ENCODE measurements around the gene DNASE1L2. TPM values are rescaled to one million over a fixed set of nuclear protein-coding genes. Genes with fewer than 3 reads are reported as not detected.
A peak's percentile ranks its signal among the peaks of the same experiment; 100 is the strongest.

The DNASE1L2 gene
- total RNA-seq, 2 experiments from 2014 or later: 6.6 to 9.8 TPM

DNA sequence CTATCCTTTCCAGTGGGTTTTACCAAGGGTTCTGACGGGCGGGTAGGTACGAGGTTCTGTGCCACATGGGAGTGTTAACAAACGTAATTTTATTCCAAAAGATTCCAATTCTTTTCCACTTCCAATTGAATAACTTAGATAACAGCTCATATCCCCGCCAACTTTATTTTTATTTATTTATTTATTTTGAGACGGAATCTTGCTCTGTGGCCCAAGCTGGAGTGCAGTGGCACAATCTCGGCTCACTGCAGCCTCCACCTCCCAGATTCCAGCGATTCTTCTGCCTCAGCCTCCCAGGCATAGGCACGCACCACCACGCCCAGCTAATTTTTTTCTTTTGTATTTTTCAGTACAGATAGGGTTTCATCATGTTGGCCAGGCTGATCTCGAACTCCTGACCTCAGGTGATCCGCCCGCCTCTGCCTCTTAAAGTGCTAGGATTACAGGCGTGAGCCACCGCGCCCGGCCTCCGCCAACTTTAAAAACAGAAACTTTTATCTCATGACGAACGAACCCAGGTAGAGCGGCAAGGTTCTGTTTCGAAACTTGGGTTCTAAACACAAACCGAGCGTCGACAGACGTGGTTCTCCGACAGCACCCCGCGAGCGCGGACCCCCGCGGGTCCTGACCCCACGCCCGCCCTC lies 14.5 kb downstream of the DNASE1L2 start:
- ChIA-PET POLR2A (interaction anchor here (0.6 to 1.4 kb wide), 2 partner anchors 10 to 168 kb away, joined by 3 read pairs; no protein-coding TSS in a partner anchor), CTCF (ENCODE audit: unreplicated experiment) (no interaction called here)
- intact Hi-C loops (cut with micrococcal nuclease; ENCODE audit: unreplicated experiment): loop anchor here (1.0 kb wide), 1 partner anchor 27 kb away; the partner anchor contains the start of gene E4F1
- H3K79me2 ChIP-seq (ENCODE audit: insufficient read depth, low read depth, low read length): peaks cover 20% of the 10 kb centered on the region
- peak overlapping the region; percentile 18; the same call in 1 of the 2 replicates for H2AFZ ChIP-seq (ENCODE audit: low read length)
- H3K4me1 ChIP-seq (ENCODE audit: insufficient read depth, low read length, poor library complexity, severe bottlenecking): peaks cover 17% of the 10 kb centered on the region
- no peak for DNase-seq (ENCODE audit: low spot score)
- TF ChIP-seq, protein P1, sequence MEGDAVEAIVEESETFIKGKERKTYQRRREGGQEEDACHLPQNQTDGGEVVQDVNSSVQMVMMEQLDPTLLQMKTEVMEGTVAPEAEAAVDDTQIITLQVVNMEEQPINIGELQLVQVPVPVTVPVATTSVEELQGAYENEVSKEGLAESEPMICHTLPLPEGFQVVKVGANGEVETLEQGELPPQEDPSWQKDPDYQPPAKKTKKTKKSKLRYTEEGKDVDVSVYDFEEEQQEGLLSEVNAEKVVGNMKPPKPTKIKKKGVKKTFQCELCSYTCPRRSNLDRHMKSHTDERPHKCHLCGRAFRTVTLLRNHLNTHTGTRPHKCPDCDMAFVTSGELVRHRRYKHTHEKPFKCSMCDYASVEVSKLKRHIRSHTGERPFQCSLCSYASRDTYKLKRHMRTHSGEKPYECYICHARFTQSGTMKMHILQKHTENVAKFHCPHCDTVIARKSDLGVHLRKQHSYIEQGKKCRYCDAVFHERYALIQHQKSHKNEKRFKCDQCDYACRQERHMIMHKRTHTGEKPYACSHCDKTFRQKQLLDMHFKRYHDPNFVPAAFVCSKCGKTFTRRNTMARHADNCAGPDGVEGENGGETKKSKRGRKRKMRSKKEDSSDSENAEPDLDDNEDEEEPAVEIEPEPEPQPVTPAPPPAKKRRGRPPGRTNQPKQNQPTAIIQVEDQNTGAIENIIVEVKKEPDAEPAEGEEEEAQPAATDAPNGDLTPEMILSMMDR (conservative IDR thresholded peaks at IDR 0.05; ENCODE audit: low read length): no peak
- no peak for TF ChIP-seq EZH2phosphoT487 (IDR thresholded peaks at IDR 0.05; ENCODE audit: borderline replicate concordance, low read depth, low read length)
- H3K36me3 ChIP-seq (ENCODE audit: insufficient read depth, low read length): peaks cover 67% of the 10 kb centered on the region
- TSS peak; percentile 59 for BruUV-seq (replicated peaks)
- H3K9me2 ChIP-seq (ENCODE audit: insufficient read depth, low read length): no peaks in the 10 kb centered on the region
- peak overlapping the region; percentile 87 for H3K4me2 ChIP-seq (ENCODE audit: low read length)
- no peaks in the 10 kb centered on the region for H3K9me3 ChIP-seq (ENCODE audit: low read length)
- peak overlapping the region; percentile 76 for H3K4me3 ChIP-seq (ENCODE audit: low read depth, low read length, poor library complexity, severe bottlenecking)
- no peaks in the 10 kb centered on the region for H4K20me1 ChIP-seq (ENCODE audit: insufficient read depth, low read length)
- H3K27ac ChIP-seq (ENCODE audit: low read depth, low read length, poor library complexity, severe bottlenecking): peak overlapping the region; percentile 68

GRCh38 chr16:2251296-2252111 lies 15.3 kb downstream of the DNASE1L2 start, which contains the start of gene ECI1:
Gene ECI1, minus strand, starts transcription at chr16:2251587. Its CDS starts 21 bp downstream, at chr16:2251566.
- no peaks in the 10 kb centered on the region for H3K9me3 ChIP-seq (ENCODE audit: low read length)
- POLR2A ChIA-PET: interaction anchor here (0.6 to 1.7 kb wide), 4 partner anchors 11 to 169 kb away, joined by 3 to 6 read pairs (median 3); no protein-coding TSS in a partner anchor
- H3K79me2 ChIP-seq (ENCODE audit: insufficient read depth, low read depth, low read length): peaks cover 20% of the 10 kb centered on the region
- peak within 1 kb of the TSS; percentile 76 for H3K4me3 ChIP-seq (ENCODE audit: low read depth, low read length, poor library complexity, severe bottlenecking)
- peak within 1 kb of the TSS; percentile 18; the same call in 1 of the 2 replicates for H2AFZ ChIP-seq (ENCODE audit: low read length)
- peak within 1 kb of the TSS; percentile 87 for H3K4me2 ChIP-seq (ENCODE audit: low read length)
- DNase-seq (ENCODE audit: low spot score): peak; percentile 95
- no peaks in the 10 kb centered on the region for H3K9me2 ChIP-seq (ENCODE audit: insufficient read depth, low read length)
- H4K20me1 ChIP-seq (ENCODE audit: insufficient read depth, low read length): no peaks in the 10 kb centered on the region
- H3K4me1 ChIP-seq (ENCODE audit: insufficient read depth, low read length, poor library complexity, severe bottlenecking): peaks cover 17% of the 10 kb centered on the region
- intact Hi-C loops (cut with micrococcal nuclease; ENCODE audit: unreplicated experiment): loop anchor here (1.0 kb wide), 1 partner anchor 28 kb away; the partner anchor contains the start of gene E4F1
- no TSS peak for BruUV-seq (replicated peaks)
- H3K36me3 ChIP-seq (ENCODE audit: insufficient read depth, low read length): peaks cover 67% of the 10 kb centered on the region
- CTCF ChIA-PET (ENCODE audit: unreplicated experiment): no interaction called here
- H3K27ac ChIP-seq (ENCODE audit: low read depth, low read length, poor library complexity, severe bottlenecking): peak within 1 kb of the TSS; percentile 68
- TF ChIP-seq, protein P1 (conservative IDR thresholded peaks at IDR 0.05; ENCODE audit: low read length): peak; percentile 73
- TF ChIP-seq EZH2phosphoT487 (IDR thresholded peaks at IDR 0.05; ENCODE audit: borderline replicate concordance, low read depth, low read length): no peak

Measured in OCI-LY7 (cell line).